SK-N-SH treated with all-trans-retinoic acid at 6 μM for 48 hours (cell line): ENCODE data around the gene PRUNE2.

Experiments used
- ATAC-seq: fragments of 200-7000 bp; cut with Tn5 transposase; 3 replicates; pipeline ENCODE4 v1.9.1; 2020; ENCODE audit warnings: mild to moderate bottlenecking, moderate library complexity
- ARNTL ChIP-seq: fragments of 450-650 bp; formaldehyde crosslinking; IDR thresholded peaks from 2 replicates; pipeline ENCODE4 v1.5.0; 2020; ENCODE audit warnings: low read depth, mild to moderate bottlenecking, moderate library complexity, borderline replicate concordance
- BACH2 ChIP-seq: fragments of 250-450 bp; sonication (Bioruptor Pico); IDR thresholded peaks from 2 replicates; pipeline ENCODE4 v1.9.0; 2021; ENCODE audit warnings: mild to moderate bottlenecking, borderline replicate concordance
- CSDC2 ChIP-seq: fragments of 250-450 bp; sonication (Bioruptor Pico); IDR thresholded peaks from 2 replicates; pipeline ENCODE4 v1.5.0; 2020; ENCODE audit warnings: mild to moderate bottlenecking, moderate library complexity
- ESRRG ChIP-seq: fragments of 250-450 bp; sonication (Bioruptor Pico); IDR thresholded peaks from 2 replicates; pipeline ENCODE4 v1.6.1; 2021; ENCODE audit warnings: mild to moderate bottlenecking
- ISL1 ChIP-seq: fragments of 250-450 bp; sonication (Bioruptor Pico); IDR thresholded peaks from 2 replicates; pipeline ENCODE4 v2.1.2; 2022; ENCODE audit warnings: mild to moderate bottlenecking, moderate library complexity
- OSR1 ChIP-seq: fragments of 250-450 bp; sonication (Bioruptor Pico); IDR thresholded peaks from 2 replicates; pipeline ENCODE4 v1.8.0; 2022; ENCODE audit warnings: moderate library complexity, mild to moderate bottlenecking, inconsistent platforms
- PPARA ChIP-seq: fragments of 250-450 bp; sonication (Bioruptor Pico); IDR thresholded peaks from 2 replicates; pipeline ENCODE4 v1.5.0; 2020; ENCODE audit warnings: mild to moderate bottlenecking, borderline replicate concordance
- RARB ChIP-seq: fragments of 250-450 bp; sonication (Bioruptor Pico); IDR thresholded peaks from 2 replicates; pipeline ENCODE4 v1.8.0; 2021; ENCODE audit warnings: mild to moderate bottlenecking, moderate library complexity
- SNAI2 ChIP-seq: fragments of 250-450 bp; sonication (Bioruptor Pico); IDR thresholded peaks from 2 replicates; pipeline ENCODE4 v1.5.0; 2020; ENCODE audit warnings: mild to moderate bottlenecking, moderate library complexity
- TCF4 ChIP-seq: fragments of 250-450 bp; sonication (Bioruptor Pico); IDR thresholded peaks from 2 replicates; pipeline ENCODE4 v1.8.0; 2021; ENCODE audit warnings: mild to moderate bottlenecking, moderate library complexity, borderline replicate concordance
- TOX ChIP-seq: fragments of 250-450 bp; sonication (Bioruptor Pico); IDR thresholded peaks from 2 replicates; pipeline ENCODE4 v1.8.0; 2021; ENCODE audit warnings: mild to moderate bottlenecking, moderate library complexity, borderline replicate concordance
- ZC3H10 ChIP-seq: fragments of 250-450 bp; sonication (Bioruptor Pico); IDR thresholded peaks from 2 replicates; pipeline ENCODE4 v1.5.1; 2021; ENCODE audit warnings: mild to moderate bottlenecking, moderate library complexity
- ZFP3 ChIP-seq: fragments of 250-450 bp; sonication (Bioruptor Pico); IDR thresholded peaks from 2 replicates; pipeline ENCODE4 v1.5.0; 2020; ENCODE audit warnings: mild to moderate bottlenecking, moderate library complexity
- ZFP30 ChIP-seq: fragments of 450-650 bp; formaldehyde crosslinking; IDR thresholded peaks from 2 replicates; pipeline ENCODE4 v1.5.0; 2022; ENCODE audit warnings: mild to moderate bottlenecking, moderate library complexity
- ZNF565 ChIP-seq: fragments of 450-650 bp; formaldehyde crosslinking; conservative IDR thresholded peaks from 2 replicates; pipeline ENCODE4 v1.5.0; 2020; ENCODE audit warnings: low read depth, mild to moderate bottlenecking, moderate library complexity
- ZNF8 ChIP-seq: fragments of 450-650 bp; formaldehyde crosslinking; IDR thresholded peaks from 2 replicates; pipeline ENCODE4 v1.5.0; 2020; ENCODE audit warnings: mild to moderate bottlenecking, moderate library complexity
- TF ChIP-seq, protein P1 (sequence below): fragments of 250-450 bp; sonication (Bioruptor Pico); IDR thresholded peaks from 2 replicates; pipeline ENCODE4 v1.5.1; 2021; ENCODE audit warnings: mild to moderate bottlenecking, moderate library complexity
- TF ChIP-seq, protein P2 (sequence below): fragments of 250-450 bp; sonication (Bioruptor Pico); IDR thresholded peaks from 2 replicates; pipeline ENCODE4 v1.8.0; 2020; ENCODE audit warnings: mild to moderate bottlenecking, moderate library complexity, borderline replicate concordance
- TF ChIP-seq, protein P3 (sequence below): fragments of 250-450 bp; sonication (Bioruptor Pico); IDR thresholded peaks from 2 replicates; pipeline ENCODE4 v1.8.0; 2021; ENCODE audit warnings: low read depth, mild to moderate bottlenecking, moderate library complexity, borderline replicate concordance
- TF ChIP-seq, protein P4 (sequence below): fragments of 250-450 bp; sonication (Bioruptor Pico); IDR thresholded peaks from 2 replicates; pipeline ENCODE4 v1.5.1; 2020; ENCODE audit warnings: low read depth, mild to moderate bottlenecking, moderate library complexity

PRUNE2 gene

DNA sequence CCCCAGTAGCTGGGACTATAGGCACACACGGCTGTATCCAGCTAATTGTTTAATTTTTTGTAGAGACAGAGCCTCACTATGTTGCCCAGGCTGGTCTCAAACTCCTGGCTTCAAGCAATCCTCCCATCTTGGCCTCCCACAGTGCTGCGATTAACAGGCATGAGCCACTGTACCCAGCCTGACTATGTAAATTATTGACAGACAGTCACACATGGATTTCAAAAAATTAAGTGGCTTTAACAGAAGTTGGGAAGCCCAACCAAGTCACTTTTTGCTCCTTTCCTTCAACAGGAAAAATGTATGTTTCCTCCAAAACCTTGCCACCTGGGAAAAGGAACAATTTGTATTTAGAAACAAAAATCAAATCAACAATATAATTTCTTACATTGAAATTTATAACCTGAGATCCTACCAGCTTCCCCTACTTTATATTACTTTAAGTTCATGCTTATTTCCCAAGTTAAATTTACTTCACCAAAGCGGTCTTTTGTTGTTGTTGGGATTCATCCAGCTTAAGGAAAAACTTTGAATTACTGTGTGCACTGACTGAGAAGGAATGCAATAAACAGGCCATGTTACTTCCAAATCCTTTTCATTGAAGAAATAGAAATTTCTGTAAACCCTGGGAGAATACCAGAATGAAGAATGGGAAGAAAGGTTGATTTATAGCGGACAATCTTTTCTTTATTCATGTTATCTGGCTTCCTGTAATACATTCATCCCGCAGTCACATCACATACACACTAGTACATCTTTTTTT, 133.0 kb downstream of the PRUNE2 start:
- ATAC-seq = no peak
- TF ChIP-seq, protein P1, sequence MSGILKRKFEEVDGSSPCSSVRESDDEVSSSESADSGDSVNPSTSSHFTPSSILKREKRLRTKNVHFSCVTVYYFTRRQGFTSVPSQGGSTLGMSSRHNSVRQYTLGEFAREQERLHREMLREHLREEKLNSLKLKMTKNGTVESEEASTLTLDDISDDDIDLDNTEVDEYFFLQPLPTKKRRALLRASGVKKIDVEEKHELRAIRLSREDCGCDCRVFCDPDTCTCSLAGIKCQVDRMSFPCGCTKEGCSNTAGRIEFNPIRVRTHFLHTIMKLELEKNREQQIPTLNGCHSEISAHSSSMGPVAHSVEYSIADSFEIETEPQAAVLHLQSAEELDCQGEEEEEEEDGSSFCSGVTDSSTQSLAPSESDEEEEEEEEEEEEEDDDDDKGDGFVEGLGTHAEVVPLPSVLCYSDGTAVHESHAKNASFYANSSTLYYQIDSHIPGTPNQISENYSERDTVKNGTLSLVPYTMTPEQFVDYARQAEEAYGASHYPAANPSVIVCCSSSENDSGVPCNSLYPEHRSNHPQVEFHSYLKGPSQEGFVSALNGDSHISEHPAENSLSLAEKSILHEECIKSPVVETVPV (CRISPR knock-in tag) = no peak
- TF ChIP-seq RARB (CRISPR knock-in tag) (no peak), ESRRG (CRISPR knock-in tag) (no peak), ARNTL (CRISPR knock-in tag) (no peak), ZFP30 (CRISPR knock-in tag) (no peak), SNAI2 (no peak), TCF4 (CRISPR knock-in tag) (no peak), CSDC2 (CRISPR knock-in tag) (no peak)
- TF ChIP-seq, protein P2, sequence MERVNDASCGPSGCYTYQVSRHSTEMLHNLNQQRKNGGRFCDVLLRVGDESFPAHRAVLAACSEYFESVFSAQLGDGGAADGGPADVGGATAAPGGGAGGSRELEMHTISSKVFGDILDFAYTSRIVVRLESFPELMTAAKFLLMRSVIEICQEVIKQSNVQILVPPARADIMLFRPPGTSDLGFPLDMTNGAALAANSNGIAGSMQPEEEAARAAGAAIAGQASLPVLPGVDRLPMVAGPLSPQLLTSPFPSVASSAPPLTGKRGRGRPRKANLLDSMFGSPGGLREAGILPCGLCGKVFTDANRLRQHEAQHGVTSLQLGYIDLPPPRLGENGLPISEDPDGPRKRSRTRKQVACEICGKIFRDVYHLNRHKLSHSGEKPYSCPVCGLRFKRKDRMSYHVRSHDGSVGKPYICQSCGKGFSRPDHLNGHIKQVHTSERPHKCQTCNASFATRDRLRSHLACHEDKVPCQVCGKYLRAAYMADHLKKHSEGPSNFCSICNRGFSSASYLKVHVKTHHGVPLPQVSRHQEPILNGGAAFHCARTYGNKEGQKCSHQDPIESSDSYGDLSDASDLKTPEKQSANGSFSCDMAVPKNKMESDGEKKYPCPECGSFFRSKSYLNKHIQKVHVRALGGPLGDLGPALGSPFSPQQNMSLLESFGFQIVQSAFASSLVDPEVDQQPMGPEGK (CRISPR knock-in tag) = no peak
- TF ChIP-seq, protein P3, sequence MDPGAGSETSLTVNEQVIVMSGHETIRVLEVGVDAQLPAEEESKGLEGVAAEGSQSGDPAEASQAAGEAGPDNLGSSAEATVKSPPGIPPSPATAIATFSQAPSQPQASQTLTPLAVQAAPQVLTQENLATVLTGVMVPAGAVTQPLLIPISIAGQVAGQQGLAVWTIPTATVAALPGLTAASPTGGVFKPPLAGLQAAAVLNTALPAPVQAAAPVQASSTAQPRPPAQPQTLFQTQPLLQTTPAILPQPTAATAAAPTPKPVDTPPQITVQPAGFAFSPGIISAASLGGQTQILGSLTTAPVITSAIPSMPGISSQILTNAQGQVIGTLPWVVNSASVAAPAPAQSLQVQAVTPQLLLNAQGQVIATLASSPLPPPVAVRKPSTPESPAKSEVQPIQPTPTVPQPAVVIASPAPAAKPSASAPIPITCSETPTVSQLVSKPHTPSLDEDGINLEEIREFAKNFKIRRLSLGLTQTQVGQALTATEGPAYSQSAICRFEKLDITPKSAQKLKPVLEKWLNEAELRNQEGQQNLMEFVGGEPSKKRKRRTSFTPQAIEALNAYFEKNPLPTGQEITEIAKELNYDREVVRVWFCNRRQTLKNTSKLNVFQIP (CRISPR knock-in tag) = no peak

DNA sequence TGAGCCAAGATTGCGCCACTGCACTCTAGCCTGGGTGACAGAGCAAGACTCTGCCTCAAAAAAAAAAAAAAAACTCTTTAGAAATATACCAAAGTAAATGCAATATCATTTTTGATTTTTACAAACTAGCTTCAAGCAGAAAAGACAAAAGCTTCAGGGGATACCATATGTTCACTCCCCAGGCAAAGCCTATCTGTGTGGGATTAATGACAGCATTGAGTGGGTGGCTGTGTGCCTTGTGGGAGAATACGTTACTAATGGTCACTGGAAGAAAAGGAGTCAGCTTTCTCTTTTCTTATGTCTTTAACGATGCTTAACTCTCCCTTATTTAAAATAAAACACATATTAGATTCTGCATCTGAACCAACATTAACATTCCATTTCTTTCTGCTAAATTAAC, 139.8 kb downstream of the PRUNE2 start:
- TF ChIP-seq, protein P4, sequence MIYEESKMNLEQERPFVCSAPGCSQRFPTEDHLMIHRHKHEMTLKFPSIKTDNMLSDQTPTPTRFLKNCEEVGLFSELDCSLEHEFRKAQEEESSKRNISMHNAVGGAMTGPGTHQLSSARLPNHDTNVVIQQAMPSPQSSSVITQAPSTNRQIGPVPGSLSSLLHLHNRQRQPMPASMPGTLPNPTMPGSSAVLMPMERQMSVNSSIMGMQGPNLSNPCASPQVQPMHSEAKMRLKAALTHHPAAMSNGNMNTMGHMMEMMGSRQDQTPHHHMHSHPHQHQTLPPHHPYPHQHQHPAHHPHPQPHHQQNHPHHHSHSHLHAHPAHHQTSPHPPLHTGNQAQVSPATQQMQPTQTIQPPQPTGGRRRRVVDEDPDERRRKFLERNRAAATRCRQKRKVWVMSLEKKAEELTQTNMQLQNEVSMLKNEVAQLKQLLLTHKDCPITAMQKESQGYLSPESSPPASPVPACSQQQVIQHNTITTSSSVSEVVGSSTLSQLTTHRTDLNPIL = no peak
- no peak for TF ChIP-seq ESRRG (CRISPR knock-in tag)
- no peak for TF ChIP-seq ZFP30 (CRISPR knock-in tag)
- no peak for TF ChIP-seq ARNTL (CRISPR knock-in tag)
- TF ChIP-seq ZFP3 (CRISPR knock-in tag) = no peak
- TF ChIP-seq, protein P2 (CRISPR knock-in tag) = no peak
- TF ChIP-seq ZNF565 (CRISPR knock-in tag) = no peak
- no peak for TF ChIP-seq BACH2 (CRISPR knock-in tag)
- no peak for TF ChIP-seq PPARA (CRISPR knock-in tag)
- no peak for TF ChIP-seq OSR1
- no peak for TF ChIP-seq ISL1 (CRISPR knock-in tag)
- no peak for TF ChIP-seq ZNF8 (CRISPR knock-in tag)
- TF ChIP-seq CSDC2 (CRISPR knock-in tag) = no peak
- no peak for TF ChIP-seq TOX (CRISPR knock-in tag)
- no peak for ATAC-seq

DNA sequence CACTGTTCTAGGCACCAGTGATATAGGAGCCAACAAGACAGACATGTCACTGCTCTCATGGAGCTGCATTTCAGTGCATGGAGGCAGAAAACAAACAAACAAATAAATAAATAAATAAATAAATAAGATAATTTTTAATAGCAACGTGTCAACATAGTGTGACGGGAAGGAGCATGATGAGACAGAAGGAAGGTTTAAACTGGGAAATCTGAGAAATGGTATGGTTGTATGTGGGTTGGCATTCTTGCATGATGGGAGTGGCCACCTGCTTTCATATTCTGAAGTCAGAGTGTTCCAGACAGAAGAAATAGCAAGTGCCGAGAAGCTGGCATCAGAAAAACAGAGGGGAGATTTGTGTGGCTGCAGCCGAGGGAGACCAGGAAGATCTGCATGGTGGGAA, 141.8 kb downstream of the PRUNE2 start, which contains the start of gene PCA3:
Gene PCA3, plus strand, starts transcription at position 301 of the 400 bp plus-strand sequence.
- ATAC-seq = no peak
- TF ChIP-seq SNAI2 (no peak), ZNF8 (CRISPR knock-in tag) (no peak), TOX (CRISPR knock-in tag) (no peak), RARB (CRISPR knock-in tag) (no peak), ZC3H10 (CRISPR knock-in tag) (no peak), ARNTL (CRISPR knock-in tag) (no peak), ESRRG (CRISPR knock-in tag) (no peak), OSR1 (no peak), BACH2 (CRISPR knock-in tag) (no peak), CSDC2 (CRISPR knock-in tag) (no peak)
- TF ChIP-seq, protein P2 (CRISPR knock-in tag) = no peak
- TF ChIP-seq, protein P3 (CRISPR knock-in tag) = no peak
- TF ChIP-seq, protein P4 = no peak
